Ammon's horn (tissue), 1 donor: ENCODE measurements around the gene VPS9D1.
"Not testable (repeated sequence)": the region's sequence is repeated elsewhere in the genome, so short reads cannot be mapped to it uniquely, and the experiment has no call there.

Experiments used
- DNase-seq: peaks from one replicate; pipeline ENCODE4 v3.0.0-alpha.2; 2016; ENCODE audit warnings: low spot score

Gene VPS9D1

DNA sequence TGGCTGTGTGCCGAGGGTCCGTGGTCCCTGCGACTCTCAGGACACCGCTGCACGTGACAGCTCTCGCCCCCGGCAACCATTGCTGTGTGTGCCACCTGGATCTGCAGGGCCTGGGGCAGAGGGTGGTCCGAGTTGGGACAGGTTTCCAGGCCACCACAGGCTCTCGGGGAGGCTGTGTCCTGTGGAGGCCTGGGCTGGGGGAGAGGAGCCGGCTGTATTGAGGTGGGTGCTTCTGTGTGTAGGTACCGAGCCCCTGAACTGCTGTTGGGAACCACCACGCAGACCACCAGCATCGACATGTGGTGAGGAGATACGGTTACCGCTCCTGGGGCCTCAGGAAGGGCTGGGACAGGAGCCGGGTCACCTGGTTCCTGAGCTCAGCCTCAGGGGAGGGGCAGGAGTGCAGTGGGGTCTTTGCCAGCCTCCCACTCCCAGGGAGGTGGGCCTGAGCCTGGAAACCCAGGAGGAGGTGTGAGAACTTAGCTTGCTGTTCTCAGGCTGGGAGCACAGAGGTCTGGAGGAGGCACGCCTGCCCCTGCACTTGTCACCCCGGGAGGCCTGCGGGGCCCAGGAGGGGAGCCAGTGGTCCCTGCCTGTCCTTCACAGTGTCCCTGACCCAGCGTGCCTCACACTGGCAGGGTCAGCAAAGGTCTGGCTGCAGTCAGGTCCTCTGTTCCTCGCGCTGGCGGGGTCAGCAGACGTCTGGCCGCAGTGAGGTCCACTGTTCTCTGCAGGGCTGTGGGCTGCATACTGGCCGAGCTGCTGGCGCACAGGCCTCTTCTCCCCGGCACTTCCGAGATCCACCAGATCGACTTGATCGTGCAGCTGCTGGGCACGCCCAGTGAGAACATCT is 26.5 kb downstream of the VPS9D1 start:
- DNase-seq, result no peak

GRCh38 chr16:89693289-89693731 is 27.4 kb downstream of the VPS9D1 start:
- no peak for DNase-seq

- no peak for DNase-seq
Measured at GRCh38 chr16:89691986-89692569, 28.6 kb downstream of the VPS9D1 start.

GRCh38 chr16:89691231-89691985 is 29.3 kb downstream of the VPS9D1 start:
- no peak for DNase-seq

DNA sequence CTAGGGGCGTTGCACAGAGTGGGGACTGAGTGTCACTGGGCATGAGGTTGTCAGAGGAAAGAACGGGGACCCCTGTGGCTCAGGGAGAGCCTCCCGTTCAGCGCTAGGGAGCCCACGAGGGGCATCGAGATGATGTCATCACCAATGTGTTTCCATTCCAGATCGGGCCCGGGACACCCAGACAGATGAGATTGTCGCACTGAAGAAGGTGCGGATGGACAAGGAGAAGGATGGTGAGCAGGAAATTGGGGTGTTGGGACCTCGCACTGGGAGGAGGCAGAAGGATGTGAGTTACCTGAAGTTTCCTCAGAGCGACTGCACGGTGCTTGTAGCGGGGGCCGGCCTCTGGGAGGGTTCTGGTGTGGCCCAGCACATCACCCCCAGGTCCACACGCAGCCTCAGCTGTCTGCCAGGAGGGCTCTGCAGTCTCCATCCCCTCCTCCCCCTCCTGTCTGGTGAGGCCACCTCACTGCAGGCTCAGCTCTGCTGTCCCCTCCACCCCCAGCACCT is 30.3 kb downstream of the VPS9D1 start:
- DNase-seq, result no peak

DNA sequence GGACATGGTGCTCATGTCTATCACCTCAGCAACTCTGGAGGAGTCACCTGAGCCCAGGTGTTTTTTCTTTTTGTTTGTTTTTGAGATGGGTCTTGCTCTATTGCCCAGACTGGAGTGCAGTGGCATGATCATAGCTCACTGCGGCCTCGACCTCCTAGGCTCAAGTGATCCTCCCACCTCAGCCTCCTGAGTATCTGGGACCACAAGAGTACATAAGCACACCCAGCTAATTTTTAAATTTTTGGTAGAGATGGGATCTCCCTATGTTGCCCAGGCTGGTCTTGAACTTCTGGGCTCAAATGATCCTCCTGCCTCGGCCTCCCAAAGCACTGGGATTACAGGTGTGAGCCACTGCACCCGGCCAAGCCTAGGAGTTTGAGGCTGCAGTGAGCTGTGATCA is 31.1 kb downstream of the VPS9D1 start:
- DNase-seq, result not testable (repeated sequence)

DNA sequence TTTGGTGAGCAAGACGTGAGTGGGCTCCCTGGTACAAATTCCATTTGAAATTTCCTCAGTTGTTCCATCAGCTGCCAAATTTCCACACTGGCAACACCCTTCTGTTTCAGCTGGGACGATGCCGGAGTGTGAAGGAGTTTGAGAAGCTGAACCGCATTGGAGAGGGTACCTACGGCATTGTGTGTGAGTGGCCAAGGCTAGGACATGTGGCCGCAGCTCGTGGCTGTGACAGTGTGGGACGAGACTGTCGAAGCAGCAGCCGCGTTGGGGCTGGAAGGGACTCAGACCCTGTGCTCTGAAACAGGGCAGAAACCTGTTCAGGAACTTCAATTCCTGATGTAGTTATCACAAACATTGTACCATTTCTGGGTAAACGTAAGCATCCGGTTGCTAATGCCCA is 31.6 kb downstream of the VPS9D1 start:
- no peak for DNase-seq

DNA sequence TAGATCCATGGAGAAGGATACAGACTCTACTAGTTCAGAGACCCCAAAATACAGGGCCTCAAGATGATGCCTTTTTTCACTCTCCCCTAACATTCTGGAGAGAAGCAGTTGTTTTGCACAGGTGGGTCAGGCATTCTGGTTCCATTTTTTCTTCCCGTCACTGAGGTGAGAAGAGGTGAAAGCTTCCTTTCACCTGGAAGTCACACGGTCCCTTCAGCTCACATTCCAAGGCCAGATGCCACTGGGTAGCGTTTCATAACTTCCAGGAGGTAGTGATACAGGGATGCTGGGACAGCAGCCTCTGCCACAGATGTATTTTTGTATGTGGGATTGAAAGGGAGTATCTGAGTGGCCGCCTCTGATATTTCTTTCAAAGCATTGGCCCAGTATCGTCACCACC is 32.3 kb downstream of the VPS9D1 start:
- no peak for DNase-seq

DNA sequence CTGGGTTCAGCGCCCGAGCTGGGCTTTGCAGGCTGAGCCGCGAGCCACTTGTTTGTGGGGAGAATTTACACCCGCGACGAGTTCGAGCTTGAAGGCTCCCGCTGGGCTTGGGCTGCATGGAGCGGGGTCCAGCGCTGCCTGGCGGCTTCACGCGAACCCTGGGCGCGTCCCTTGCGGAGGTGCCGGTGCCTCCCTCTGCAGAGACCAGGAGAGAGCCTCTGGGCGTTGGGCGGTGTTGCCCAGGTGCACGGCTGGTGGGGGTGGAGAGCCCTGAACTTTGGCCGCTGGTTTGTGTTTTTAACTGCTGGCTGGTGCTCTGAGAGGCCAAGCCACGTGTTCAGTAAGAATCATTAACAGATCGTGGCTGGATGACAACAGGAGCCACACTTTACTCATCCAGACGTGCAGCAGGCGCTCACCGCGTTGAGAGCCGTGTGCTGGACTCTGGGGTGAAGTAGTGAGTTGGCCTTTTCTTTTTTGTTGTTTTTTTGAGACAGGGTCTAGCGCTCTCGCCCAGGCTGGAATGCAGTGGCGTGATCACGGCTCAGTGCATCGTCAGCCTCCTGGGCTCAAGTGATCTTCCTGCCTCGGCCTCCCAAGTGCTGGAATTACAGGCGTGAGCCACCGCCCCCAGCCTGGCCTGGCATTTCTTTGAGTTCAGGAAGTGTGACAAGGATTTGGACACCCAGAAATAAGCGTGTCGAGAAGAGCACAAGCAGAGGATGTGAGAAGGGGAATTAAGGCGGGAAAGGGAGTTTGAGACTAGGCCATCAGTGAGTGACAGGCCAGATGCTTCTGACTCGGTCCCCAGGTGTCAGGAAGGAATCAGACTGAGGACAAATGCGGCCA is 33.4 kb downstream of the VPS9D1 start:
- no peak for DNase-seq

DNA sequence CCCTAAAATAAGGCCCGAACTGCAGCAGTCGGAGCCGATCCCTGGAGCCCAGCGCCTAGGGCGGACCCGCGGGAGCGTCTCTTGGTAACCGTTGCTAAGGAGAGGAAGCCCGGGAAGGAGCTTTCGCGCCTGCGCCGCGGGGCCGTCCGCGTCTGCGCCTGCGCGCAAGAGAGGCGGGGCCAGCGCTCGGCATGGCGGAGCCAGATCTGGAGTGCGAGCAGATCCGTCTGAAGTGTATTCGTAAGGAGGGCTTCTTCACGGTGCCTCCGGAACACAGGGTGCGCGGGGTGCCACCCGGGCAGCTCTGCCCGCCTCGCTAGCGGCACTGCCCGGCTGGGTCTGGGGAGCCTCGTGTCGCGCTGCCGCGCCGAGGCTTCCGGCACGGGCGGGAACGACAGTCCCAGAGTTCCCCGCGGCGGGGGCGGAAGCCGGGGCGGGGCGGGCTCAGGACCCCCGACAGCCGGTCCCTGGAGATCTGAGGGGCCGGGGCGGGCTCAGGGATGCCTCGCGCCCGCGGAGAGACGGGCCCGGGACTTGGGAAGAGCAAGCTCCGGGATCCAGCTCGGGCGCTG is 34.1 kb downstream of the VPS9D1 start, which contains the start of gene CDK10:
Gene CDK10 (plus strand): TSS at position 170 of the 572 bp plus-strand sequence. CDS start 22 bp downstream, at position 192.
- DNase-seq, result peak; percentile 86

- no peak for DNase-seq
Measured at GRCh38 chr16:89685916-89686315, 34.8 kb downstream of the VPS9D1 start.

- DNase-seq, result no peak
Measured at GRCh38 chr16:89678258-89678657, 42.4 kb downstream of the VPS9D1 start.

- DNase-seq, result no peak
Measured at GRCh38 chr16:89672177-89672941, 48.3 kb downstream of the VPS9D1 start.

- DNase-seq, result not testable (repeated sequence)
Measured at GRCh38 chr16:89671565-89671964, 49.1 kb downstream of the VPS9D1 start.

DNA sequence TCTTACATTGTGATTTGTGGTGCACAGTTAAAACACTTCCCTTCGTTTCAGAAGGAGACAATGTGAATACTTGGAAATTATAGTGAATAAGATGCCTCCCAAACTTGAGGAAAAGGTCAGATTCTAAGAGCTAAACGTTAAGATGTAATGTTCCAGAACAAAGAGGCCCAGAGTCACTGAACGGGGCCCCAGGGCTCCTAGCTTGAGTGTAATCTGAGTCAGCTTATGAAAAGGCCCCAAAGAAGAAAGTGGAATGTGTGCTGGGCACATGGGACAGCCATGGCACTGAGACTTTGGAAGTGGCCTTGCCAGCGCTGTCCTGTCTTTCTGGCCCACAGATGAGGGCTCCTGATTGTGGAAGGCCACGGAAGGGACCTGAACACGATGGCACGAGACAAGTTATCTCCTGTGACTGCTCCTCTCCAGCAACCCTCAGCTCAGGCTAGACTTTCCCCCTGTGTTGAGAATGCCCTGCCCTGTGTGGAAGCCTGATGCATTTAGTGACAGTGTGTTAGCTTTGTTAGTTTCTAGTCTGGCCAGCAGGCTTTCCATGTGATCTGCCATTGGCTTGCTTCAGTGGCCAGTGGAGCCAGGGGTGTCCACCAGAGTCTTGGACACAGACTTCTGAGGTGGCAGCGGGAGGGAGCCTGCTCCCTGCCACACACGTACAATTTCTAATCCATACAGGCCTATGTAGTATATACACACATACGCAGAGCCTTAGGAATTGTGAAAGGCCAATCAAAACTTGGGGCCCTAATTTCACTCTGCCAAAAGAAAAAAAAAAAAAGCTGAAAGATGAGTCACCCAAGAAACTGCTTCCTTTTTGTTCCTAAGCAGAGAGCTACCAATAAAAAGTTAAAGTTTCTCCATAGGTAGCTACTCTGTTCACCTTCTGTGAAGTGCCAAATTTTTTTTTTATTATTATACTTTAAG is 49.9 kb downstream of the VPS9D1 start:
- DNase-seq, result no peak

DNA sequence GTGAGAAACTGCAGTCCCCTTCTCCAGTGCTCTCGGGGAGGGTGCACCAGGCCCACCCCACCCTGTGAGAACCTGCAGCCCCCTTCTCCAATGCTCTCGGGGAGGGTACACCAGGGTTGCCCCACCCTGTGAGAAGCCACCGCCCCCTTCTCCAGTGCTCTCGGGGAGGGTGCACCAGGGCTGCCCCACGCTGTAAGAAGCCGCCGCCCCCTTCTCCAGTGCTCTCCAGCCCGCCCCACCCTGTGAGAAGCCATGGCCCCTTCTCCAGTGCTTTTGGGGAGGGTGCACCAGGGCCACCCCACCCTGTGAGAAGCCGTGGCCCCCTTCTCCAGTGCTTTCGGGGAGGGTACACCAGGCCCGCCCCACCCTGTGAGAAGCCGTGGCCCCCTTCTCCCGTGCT is 50.9 kb downstream of the VPS9D1 start:
- DNase-seq, result no peak

- no peak for DNase-seq
Measured at GRCh38 chr16:89668790-89669158, 51.9 kb downstream of the VPS9D1 start.

- DNase-seq, result no peak
Measured at GRCh38 chr16:89667633-89668032, 53.1 kb downstream of the VPS9D1 start.

- DNase-seq, result not testable (repeated sequence)
Measured at GRCh38 chr16:89667000-89667399, 53.7 kb downstream of the VPS9D1 start.
